ENCODE results near the gene PRKG2. TPM values are rescaled to one million over a fixed set of nuclear protein-coding genes. Genes with fewer than 3 reads are reported as not detected.

Gene PRKG2
- total RNA-seq, 1 donor from 2014 or later: not detected

DNA sequence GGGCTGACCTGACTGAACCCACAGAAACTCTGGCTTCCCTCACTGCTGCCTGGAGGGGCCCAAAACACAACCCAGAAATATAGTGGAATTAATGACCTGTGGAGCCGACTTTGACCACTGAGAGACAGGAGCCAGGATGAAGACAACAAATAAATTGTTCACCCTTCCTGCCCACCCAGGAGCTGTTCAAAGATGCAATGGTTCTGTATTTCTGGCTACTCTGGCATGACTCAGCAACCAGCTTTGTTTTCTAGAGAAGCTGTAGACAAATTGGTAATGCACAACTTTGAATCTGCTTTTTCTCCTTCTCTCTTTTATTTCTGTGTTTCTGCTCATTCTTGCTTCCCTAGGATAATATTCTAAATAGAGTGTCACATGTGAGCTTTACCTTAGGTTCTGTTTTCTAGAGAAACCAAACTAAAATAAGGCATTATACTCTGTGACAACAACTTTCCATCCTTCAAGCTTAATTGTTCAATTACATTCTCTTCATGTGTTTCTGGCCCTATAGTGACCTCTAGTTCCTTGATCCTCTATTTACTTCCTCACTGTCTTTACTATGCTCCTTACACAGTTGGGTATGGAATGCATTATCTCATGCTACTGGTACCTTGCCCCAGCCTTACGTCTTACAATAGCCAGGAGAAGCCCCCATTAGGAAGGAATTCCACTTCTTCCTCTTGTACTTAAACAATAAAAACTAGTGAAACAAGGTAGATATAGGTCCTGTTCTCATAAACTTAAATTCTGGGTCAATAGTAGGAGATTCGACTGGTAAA is 6.5 kb upstream of the PRKG2 start:
- TF ChIP-seq, protein P1, sequence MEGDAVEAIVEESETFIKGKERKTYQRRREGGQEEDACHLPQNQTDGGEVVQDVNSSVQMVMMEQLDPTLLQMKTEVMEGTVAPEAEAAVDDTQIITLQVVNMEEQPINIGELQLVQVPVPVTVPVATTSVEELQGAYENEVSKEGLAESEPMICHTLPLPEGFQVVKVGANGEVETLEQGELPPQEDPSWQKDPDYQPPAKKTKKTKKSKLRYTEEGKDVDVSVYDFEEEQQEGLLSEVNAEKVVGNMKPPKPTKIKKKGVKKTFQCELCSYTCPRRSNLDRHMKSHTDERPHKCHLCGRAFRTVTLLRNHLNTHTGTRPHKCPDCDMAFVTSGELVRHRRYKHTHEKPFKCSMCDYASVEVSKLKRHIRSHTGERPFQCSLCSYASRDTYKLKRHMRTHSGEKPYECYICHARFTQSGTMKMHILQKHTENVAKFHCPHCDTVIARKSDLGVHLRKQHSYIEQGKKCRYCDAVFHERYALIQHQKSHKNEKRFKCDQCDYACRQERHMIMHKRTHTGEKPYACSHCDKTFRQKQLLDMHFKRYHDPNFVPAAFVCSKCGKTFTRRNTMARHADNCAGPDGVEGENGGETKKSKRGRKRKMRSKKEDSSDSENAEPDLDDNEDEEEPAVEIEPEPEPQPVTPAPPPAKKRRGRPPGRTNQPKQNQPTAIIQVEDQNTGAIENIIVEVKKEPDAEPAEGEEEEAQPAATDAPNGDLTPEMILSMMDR (IDR thresholded peaks at IDR 0.05): no peak
- H3K27me3 Mint-ChIP-seq (ENCODE audit: unreplicated experiment): peaks cover 29% of the 10 kb centered on the region
- H3K4me1 Mint-ChIP-seq (ENCODE audit: unreplicated experiment): no peaks in the 10 kb centered on the region
- H3K27ac Mint-ChIP-seq (ENCODE audit: unreplicated experiment): no peak overlapping the region
- no peaks in the 10 kb centered on the region for H3K9me3 Mint-ChIP-seq (ENCODE audit: unreplicated experiment)
- no peak for DNase-seq (ENCODE audit: extremely low spot score, unreplicated experiment)
- H3K36me3 Mint-ChIP-seq (ENCODE audit: unreplicated experiment): no peaks in the 10 kb centered on the region
- H3K4me3 Mint-ChIP-seq (ENCODE audit: unreplicated experiment): no peak overlapping the region

DNA sequence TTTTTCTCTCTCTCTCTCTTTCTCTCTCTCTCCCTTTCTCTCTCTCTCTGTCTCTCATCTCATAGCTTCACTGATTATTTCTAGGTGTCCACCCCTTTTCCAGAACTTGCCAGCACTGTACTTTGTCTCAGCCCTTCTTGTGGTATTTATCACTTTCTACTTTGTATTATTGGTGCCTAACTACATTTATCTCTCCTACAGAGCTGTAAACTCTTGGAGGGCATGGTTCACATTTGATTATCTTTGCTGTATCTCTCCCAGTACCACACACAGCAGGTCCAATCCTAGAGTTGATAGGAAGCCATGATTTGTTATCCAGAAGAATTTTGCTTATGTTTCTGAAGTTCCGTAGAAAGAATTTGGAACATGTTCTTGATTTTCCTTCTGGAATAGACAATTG is 5.2 kb upstream of the PRKG2 start:
- Mint-ChIP-seq H3K27me3 (ENCODE audit: unreplicated experiment) (peaks cover 40% of the 10 kb centered on the region), H3K36me3 (ENCODE audit: unreplicated experiment) (no peaks in the 10 kb centered on the region), H3K4me1 (ENCODE audit: unreplicated experiment) (peaks cover 2% of the 10 kb centered on the region), H3K9me3 (ENCODE audit: unreplicated experiment) (no peaks in the 10 kb centered on the region), H3K27ac (ENCODE audit: unreplicated experiment) (no peak overlapping the region), H3K4me3 (ENCODE audit: unreplicated experiment) (no peak overlapping the region)
- DNase-seq (ENCODE audit: extremely low spot score, unreplicated experiment): no peak
- TF ChIP-seq, protein P1 (IDR thresholded peaks at IDR 0.05): no peak

DNA sequence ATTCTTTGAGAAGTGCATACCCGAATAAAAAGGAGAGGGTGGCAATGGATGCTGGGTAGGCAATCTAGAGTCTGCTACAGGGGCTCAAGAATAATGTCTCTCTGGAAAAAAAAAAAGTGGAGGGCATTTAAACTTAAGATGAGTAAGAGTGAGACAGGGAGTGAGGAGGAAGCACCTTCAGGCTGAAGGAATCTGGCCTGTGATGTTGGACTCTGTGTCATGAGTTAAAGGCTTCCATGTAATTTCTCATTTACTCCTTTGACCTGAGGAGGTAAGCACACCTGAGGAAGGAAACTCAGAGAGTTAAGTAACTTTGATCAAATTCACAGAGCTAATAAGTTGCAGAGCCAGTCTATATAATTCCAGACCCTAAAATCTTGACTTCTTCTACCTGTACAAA is 3.2 kb upstream of the PRKG2 start:
- no peak for DNase-seq (ENCODE audit: extremely low spot score, unreplicated experiment)
- Mint-ChIP-seq H3K27me3 (ENCODE audit: unreplicated experiment) (peaks cover 42% of the 10 kb centered on the region), H3K36me3 (ENCODE audit: unreplicated experiment) (no peaks in the 10 kb centered on the region), H3K27ac (ENCODE audit: unreplicated experiment) (no peak overlapping the region), H3K9me3 (ENCODE audit: unreplicated experiment) (no peaks in the 10 kb centered on the region), H3K4me1 (ENCODE audit: unreplicated experiment) (peaks cover 8% of the 10 kb centered on the region), H3K4me3 (ENCODE audit: unreplicated experiment) (no peak overlapping the region)
- TF ChIP-seq, protein P1 (IDR thresholded peaks at IDR 0.05): no peak

DNA sequence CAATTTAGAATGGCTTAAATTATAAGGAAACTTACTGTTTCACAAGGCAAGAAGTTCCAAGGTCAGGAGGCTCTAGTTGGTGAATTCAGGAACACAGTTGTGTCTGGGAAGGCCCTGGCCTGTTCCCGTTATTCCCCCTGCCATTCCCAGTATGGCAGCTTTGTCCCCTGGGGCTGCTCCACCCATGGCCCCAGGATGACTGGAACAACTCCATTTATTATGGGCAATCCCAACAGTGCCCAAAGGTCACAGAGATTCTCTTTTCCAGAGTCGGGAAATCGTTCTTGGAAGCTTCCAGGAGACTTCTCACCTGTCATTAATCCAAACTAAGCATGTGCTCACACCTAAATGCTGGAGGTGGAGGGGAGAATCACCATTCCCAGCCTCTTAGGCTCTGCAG is 2.8 kb upstream of the PRKG2 start:
- no peaks in the 10 kb centered on the region for H3K36me3 Mint-ChIP-seq (ENCODE audit: unreplicated experiment)
- H3K4me1 Mint-ChIP-seq (ENCODE audit: unreplicated experiment): peaks cover 8% of the 10 kb centered on the region
- TF ChIP-seq, protein P1 (IDR thresholded peaks at IDR 0.05): no peak
- H3K27ac Mint-ChIP-seq (ENCODE audit: unreplicated experiment): no peak overlapping the region
- H3K27me3 Mint-ChIP-seq (ENCODE audit: unreplicated experiment): peaks cover 42% of the 10 kb centered on the region
- H3K9me3 Mint-ChIP-seq (ENCODE audit: unreplicated experiment): no peaks in the 10 kb centered on the region
- DNase-seq (ENCODE audit: extremely low spot score, unreplicated experiment): no peak
- H3K4me3 Mint-ChIP-seq (ENCODE audit: unreplicated experiment): no peak overlapping the region

DNA sequence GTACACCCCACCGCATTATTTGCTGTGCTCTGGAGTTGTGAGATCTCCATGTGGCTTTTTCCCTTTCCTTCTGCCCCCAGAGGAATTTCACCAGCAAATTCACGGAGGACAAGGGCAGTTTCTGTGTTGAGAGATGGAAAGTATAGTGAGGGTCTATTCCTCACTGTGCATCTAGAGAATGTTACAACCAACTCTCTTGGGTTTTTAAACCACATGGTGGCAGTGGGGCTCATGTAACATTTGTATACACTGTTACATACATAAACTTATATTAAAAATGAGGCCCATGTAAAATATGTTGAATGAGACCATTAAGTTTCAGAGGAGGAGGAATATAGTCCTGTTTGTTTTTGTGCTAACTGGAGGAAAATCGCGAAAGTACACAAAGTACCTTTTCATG is 909 bp upstream of the PRKG2 start:
- Mint-ChIP-seq H3K27me3 (ENCODE audit: unreplicated experiment) (peaks cover 35% of the 10 kb centered on the region), H3K9me3 (ENCODE audit: unreplicated experiment) (no peaks in the 10 kb centered on the region), H3K4me3 (ENCODE audit: unreplicated experiment) (no peak overlapping the region), H3K4me1 (ENCODE audit: unreplicated experiment) (peaks cover 8% of the 10 kb centered on the region), H3K27ac (ENCODE audit: unreplicated experiment) (no peak overlapping the region), H3K36me3 (ENCODE audit: unreplicated experiment) (no peaks in the 10 kb centered on the region)
- no peak for DNase-seq (ENCODE audit: extremely low spot score, unreplicated experiment)
- TF ChIP-seq, protein P1 (IDR thresholded peaks at IDR 0.05): no peak
